Measurements from ENCODE around the gene SETDB2.

SETDB2 gene, protein sequence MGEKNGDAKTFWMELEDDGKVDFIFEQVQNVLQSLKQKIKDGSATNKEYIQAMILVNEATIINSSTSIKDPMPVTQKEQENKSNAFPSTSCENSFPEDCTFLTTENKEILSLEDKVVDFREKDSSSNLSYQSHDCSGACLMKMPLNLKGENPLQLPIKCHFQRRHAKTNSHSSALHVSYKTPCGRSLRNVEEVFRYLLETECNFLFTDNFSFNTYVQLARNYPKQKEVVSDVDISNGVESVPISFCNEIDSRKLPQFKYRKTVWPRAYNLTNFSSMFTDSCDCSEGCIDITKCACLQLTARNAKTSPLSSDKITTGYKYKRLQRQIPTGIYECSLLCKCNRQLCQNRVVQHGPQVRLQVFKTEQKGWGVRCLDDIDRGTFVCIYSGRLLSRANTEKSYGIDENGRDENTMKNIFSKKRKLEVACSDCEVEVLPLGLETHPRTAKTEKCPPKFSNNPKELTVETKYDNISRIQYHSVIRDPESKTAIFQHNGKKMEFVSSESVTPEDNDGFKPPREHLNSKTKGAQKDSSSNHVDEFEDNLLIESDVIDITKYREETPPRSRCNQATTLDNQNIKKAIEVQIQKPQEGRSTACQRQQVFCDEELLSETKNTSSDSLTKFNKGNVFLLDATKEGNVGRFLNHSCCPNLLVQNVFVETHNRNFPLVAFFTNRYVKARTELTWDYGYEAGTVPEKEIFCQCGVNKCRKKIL

DNA sequence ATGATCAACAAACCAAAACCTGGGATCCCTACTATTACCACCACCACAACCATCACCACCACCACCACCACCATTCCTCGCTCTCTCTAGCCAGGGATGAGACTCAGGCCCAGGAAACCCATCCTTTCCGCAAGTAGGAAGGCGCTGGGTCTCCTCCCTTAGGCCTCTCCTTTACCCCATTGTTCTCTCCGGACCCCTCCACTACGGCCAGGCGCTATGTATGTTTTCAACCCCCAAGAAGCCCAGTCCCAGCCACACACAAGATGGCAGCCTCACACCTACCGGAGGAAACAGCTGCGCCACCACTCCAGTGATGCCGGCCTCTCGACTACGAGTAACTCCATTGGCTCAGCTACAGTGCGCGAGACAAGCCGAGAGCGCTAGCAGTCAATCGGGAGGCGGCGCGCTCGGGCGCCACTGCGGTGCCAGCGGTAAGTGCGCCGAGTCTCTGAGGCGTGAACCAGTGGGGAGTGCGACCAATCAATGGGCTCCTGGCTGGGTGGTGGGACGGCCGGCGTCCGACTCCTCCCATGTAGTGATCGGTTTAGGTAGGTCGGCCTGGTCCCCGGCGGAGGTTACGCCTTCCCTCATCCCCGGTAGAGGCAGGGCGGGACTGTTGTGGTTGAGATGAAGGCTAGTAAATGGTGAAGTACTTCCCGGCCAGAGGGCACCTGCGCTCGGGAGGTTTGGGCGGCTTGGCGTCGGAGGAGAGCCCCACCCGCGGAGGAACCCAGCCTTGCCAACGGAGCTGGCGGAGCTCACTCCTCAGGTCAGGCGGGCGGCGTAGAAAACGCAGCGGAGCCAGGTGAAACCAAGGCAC is at the start of gene SETDB2, which contains the start of gene CAB39L:
Gene SETDB2, plus strand, starts transcription at position 571 of the 820 bp plus-strand sequence. CDS start 7,620 bp downstream, outside the sequence.
Gene CAB39L, minus strand, starts transcription at position 361 of the 820 bp plus-strand sequence. CDS start 61,154 bp downstream, outside the sequence.
- TF ChIP-seq JUND (IDR thresholded peaks at IDR 0.05; ENCODE audit: low read depth): no peak
- in situ Hi-C loops (cut with HindIII; ENCODE audit: low pct_unique_long_range_greater_than_20kb, low sequenced_read_pairs): no loop called here
- DNase-seq (ENCODE audit: low read depth in 1 of 2, low spot score in 1 of 2): peak; percentile 83 to 98

DNA sequence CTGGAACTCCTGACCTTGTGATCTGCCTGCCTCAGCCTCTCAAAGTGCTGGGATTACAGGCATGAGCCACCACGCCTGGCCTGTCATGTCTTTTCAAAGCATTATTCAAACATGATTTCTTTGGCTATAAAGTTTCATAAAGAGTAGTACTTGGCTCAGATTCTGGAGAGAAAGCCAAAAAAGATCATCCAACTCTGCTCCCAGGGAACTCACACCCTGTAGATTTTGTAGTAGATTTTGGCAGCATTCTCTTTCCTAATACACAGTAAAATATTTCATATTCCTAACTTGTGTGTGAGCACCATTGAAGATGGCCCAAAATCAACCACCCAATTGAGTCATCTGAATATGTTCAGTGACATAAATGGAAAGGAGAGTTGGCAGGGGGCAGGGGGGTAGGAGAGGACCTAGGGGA is 48.6 kb upstream of the SETDB2 start:
- in situ Hi-C loops (cut with HindIII; ENCODE audit: low pct_unique_long_range_greater_than_20kb, low sequenced_read_pairs): no loop called here
- TF ChIP-seq JUND (IDR thresholded peaks at IDR 0.05; ENCODE audit: low read depth): no peak
- no peak for DNase-seq (ENCODE audit: low read depth in 1 of 2, low spot score in 1 of 2)

DNA sequence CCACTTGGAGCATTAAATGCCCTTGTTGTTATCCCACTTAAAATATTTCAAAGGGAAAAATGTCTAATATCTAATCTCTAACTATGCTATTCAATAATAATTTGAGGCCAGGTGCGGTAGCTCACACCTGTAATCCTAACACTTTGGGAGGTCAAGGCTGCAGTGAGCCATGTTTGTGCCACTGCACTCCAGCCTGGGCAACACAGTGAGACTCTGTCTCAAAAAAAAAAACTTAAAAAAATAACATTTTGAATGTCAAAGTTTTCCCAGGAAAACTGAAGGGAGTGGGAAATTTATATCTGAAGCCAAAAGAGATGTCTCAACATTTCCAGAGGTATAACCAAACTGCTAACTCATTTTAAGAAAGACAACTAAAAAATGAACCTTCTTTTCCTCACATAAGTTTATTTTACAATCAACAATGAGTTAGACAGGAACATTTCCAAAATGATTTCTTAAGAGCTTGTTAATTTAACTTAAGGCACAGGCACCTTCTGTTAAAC is 48.1 kb upstream of the SETDB2 start:
- DNase-seq (ENCODE audit: low read depth in 1 of 2, low spot score in 1 of 2): no peak
- in situ Hi-C loops (cut with HindIII; ENCODE audit: low pct_unique_long_range_greater_than_20kb, low sequenced_read_pairs): no loop called here
- TF ChIP-seq JUND (IDR thresholded peaks at IDR 0.05; ENCODE audit: low read depth): no peak

DNA sequence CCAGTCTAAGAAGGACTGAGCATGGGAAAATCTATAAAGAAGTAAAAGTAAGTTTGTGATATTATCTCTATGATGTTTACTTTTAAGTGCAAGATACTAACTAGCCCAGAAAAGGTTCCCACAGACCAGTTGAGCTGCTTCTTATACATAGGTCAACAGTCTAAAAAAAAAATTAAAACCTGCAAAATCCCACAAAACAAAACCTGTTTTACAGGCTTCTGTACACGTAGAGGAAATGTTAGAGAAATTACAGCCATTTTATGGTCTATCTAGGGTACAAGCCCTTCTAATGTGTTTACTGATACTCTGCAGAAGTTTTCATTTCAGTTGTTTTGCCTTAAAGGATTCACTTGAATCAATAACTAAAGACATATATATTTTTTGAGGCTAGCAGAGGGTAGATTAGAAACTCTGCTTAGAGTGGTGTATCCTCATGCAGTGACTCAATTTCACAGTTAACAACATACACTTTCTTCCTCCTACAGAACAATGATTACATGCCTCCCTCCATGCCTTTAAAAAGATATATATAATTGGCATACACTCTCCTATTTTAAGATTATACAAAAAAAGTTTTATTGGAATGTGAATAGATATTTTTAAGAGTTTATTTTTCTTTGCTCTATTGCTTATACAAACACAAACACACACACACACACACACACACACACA is 44.1 kb upstream of the SETDB2 start:
- no peak for TF ChIP-seq JUND (IDR thresholded peaks at IDR 0.05; ENCODE audit: low read depth)
- in situ Hi-C loops (cut with HindIII; ENCODE audit: low pct_unique_long_range_greater_than_20kb, low sequenced_read_pairs): no loop called here
- peak in 1 of 2 experiments; percentile 86 for DNase-seq (ENCODE audit: low read depth in 1 of 2, low spot score in 1 of 2)

DNA sequence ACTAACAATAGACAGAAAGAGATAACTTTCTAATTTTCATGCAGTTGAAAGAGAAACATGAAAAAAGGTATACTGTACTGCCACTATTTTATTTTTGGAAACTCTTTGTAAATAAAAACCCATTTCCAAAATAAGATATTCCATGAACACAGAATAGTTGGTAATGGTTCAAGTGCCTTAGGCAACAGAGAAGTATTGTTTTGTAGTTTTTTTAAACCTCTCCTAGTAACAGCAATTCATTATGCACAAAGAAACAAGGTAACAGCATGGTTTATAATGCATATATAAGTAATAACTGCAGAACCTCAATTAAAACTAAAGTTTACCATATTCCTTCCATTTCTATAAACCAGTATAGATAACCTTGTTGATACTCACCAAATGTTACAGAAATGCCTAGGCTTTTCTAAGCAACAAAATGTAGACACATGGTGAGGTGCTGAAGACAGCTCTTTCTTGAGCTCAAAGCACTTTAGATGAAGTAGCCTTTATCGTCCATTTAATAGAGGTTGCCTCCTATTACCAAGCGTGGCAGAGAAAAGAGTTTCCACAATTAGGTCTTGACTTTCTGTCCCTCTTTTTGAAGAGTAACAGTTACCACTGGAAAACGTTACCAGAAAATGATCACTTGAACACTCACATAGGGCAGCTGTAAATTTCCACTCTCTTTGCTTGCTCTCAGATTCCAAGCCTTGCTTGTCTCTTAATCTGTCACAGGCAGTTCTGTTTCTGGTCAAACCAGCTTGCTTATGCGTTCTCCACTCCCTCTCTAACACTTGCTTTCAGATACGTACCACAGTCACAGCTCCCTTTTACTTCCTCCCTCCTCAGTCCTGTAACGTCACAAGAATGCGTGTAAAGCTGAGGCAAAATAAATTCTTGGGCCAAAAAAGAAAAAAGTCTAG is 43.1 kb upstream of the SETDB2 start:
- peak; percentile 31; the same call in 1 of the 2 replicates for TF ChIP-seq JUND (IDR thresholded peaks at IDR 0.05; ENCODE audit: low read depth)
- in situ Hi-C loops (cut with HindIII; ENCODE audit: low pct_unique_long_range_greater_than_20kb, low sequenced_read_pairs): no loop called here
- peak; percentile 17 to 93 for DNase-seq (ENCODE audit: low read depth in 1 of 2, low spot score in 1 of 2)

DNA sequence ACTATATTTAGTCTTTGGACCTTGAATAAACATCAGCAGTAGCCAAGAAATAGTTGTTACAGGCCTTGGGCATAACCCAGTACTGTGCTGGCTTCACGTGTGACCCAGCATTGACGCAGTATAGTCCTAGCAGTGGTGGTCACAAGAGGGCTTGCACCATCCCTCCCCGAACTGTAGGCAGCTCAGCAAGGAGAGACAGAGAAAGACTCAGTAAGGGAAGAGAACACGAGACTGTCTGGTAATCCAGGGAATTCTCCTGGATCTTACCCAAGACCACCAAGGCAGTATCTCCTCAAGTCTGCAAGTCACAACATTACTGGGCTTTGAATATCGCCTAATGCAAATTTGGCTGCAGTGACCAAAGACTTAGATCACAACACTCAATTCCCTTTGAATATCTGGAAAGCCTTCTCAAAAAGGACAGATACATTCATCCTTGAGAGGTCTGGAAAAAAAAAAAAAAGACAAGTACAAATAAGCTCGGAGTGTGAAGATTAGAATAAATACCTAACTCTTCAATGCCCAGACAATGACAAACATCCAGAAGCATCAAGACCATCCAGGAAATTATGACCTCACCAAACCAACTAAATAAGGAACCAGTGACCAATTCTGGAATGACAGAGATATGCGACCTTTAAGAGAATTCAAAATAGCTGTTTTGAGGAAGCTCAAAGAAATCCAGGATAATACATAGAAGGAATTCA is 39.9 kb upstream of the SETDB2 start:
- DNase-seq (ENCODE audit: low read depth in 1 of 2, low spot score in 1 of 2): no peak
- TF ChIP-seq JUND (IDR thresholded peaks at IDR 0.05; ENCODE audit: low read depth): no peak
- in situ Hi-C loops (cut with HindIII; ENCODE audit: low pct_unique_long_range_greater_than_20kb, low sequenced_read_pairs): no loop called here

DNA sequence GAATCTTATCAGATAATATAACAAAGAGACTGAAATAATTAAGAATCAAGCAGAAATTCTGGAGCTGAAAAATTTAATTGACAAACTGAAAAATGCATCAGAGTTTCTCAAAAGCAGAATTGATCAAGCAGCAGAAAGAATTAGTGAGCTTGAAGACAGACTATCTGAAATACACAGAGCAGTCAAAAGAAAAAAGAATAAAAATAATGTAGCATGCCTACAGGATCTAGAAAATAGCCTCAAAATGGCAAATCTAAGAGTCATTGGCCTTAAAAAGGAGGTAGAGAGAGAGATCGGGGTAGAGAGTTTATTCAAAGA is 39.4 kb upstream of the SETDB2 start:
- in situ Hi-C loops (cut with HindIII; ENCODE audit: low pct_unique_long_range_greater_than_20kb, low sequenced_read_pairs): no loop called here
- no peak for TF ChIP-seq JUND (IDR thresholded peaks at IDR 0.05; ENCODE audit: low read depth)
- no peak for DNase-seq (ENCODE audit: low read depth in 1 of 2, low spot score in 1 of 2)

DNA sequence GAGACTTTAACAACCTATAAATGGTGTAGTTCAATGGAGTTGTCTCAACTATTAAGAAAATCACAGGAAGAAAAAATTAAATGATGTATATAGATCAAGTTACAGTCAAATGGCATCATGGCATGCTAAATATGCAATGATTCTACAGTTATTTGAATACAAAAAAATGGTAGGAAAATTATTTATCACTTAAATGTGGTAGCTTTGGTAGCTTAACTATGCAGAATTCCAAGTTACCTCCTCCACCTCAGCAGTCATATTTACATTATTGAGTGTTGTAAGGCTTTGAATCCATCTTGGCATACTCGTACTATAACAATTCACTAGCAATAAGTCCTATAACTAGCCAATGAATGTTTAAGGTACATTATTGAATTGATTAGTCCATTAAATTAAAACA is 37.0 kb upstream of the SETDB2 start:
- TF ChIP-seq JUND (IDR thresholded peaks at IDR 0.05; ENCODE audit: low read depth): no peak
- in situ Hi-C loops (cut with HindIII; ENCODE audit: low pct_unique_long_range_greater_than_20kb, low sequenced_read_pairs): no loop called here
- DNase-seq (ENCODE audit: low read depth in 1 of 2, low spot score in 1 of 2): no peak

DNA sequence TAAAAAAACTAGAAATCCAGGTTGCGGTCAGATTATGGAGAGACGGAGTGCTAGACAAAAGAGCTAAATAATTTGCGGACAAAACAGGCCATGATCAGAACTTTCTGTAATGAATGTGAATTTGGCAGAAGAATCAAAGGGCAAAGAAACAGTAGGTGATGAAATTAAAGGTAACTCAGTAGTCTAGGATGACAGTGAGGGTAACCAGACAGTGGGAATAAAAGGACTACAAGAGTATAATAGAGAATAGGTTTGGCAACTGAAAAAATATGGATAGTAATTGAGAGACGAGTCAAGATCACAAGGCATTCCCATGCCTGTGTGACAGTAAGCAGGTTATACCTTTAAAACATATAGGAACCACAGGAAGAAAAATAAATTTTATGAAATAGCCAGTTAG is 36.1 kb upstream of the SETDB2 start:
- TF ChIP-seq JUND (IDR thresholded peaks at IDR 0.05; ENCODE audit: low read depth): no peak
- no peak for DNase-seq (ENCODE audit: low read depth in 1 of 2, low spot score in 1 of 2)
- in situ Hi-C loops (cut with HindIII; ENCODE audit: low pct_unique_long_range_greater_than_20kb, low sequenced_read_pairs): no loop called here

DNA sequence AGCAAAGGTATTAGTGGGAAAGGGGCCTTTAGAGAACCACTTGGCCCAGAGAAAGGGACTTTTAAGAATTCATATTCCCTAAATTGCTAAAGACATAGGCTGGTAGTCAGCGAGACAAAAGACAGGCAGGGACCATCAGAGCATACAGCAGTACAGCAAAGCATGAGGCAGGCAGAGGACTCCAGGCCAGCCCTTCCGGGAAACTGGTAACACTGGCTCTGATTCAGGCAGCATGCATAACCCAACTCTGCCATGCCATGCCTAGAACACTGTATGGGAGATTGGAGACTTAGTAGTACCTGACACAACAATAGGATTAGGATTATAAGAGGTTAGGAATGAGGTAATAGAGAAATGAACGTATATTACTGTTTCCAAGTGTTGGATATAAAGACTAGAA is 35.1 kb upstream of the SETDB2 start:
- in situ Hi-C loops (cut with HindIII; ENCODE audit: low pct_unique_long_range_greater_than_20kb, low sequenced_read_pairs): no loop called here
- peak in 1 of 2 experiments; percentile 24 for DNase-seq (ENCODE audit: low read depth in 1 of 2, low spot score in 1 of 2)
- no peak for TF ChIP-seq JUND (IDR thresholded peaks at IDR 0.05; ENCODE audit: low read depth)
